ENCODE results near the gene TSPAN14.

TSPAN14 gene

DNA sequence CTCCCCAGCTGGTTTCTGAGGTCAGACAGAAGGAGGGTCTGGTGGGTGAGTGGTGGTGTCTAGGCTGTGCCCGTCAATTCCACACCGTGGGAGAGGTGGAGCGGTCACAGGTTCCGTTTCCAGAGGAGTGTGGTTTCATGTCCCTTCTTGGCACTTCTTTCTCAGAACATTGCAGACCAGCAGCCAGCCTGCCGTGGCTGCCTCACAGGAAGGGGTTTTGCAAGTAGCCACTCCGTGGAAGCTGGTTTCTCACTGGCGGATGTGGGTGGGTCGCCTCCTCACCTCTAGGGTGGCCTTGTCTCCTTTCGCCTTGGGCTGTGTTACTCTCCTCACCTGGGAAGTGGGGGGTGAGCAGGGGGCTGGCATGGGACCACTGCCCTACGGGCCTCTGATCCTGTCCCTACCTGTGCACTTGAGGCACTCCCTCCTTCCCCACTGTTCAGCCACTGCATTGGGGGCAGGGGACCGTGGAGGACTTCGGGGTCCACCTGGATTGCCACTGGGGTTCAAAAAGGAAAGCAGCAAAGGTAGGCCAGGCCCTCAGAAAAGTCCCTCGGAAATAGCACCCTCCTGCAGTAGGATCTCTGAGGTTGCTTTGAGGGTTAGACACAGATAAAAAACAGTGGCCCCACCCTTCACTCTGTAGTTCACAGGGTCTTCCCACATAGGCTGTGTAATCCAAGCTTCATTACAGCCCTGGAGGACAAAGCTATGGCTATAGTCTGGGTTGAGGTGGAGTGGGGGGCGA lies 33.9 kb downstream of the TSPAN14 start:
- DNase-seq (ENCODE audit: low spot score) = peak; percentile 69

DNA sequence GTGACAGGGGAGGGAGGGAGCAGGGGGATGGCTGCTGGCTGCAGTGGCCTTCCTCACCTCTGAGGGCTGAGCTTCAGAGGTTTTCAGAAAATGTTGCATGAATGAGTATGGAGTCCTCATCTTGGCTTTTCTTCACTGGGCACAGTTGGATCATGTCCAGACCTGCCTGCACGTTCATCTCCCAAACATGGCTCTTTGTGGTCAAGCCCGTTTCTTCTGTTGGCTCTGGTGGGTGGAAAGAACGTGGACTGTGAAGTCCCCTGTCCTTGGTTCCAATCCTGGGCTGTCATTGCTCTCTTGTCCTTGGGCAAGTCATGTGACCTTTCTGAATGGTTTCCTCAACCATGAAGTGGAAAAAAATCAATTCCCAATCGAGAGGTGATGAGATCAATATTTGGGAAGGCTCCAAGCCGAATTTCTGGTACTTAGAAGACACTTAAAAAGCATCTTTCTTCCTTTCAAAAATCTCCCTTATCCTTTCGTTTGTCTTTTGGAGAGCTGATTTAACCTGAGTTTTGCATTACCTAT lies 34.5 kb downstream of the TSPAN14 start:
- no peak for DNase-seq (ENCODE audit: low spot score)

DNA sequence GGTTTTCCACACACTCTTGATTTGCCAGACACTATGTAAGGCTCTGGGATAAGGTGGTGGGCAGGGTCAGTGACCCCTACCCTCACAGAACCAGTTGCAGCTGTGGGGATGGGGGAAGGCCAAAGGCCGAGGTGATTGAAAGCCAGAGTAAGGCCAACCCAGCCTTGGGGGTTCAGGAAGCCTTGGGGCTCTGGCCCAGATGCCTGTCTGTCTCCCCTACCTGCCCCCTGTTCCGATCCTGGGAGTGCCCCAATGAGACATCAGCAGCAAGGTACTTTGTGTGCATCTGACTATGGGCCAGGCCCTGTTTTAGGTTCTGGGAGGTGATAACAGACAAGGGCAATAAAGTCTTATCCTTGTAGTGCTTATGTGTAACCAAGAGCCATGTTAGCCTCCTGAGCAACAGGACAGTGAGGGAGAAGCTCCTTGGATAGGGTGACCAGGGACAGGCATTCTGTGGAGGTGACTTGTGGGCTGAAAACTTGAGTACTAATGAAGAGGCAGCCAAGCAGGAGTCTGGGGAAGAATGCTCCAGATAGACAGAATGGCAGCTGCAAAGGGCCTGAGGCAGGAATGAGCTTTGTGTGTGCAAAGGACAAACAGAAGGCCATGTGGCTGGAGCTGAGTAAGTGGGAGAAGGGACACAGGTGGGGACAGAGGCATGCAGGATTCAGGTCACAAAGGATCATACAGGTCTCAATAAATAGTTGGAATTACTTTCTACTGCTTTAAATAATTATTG lies 35.4 kb downstream of the TSPAN14 start:
- DNase-seq (ENCODE audit: low spot score) = no peak

DNA sequence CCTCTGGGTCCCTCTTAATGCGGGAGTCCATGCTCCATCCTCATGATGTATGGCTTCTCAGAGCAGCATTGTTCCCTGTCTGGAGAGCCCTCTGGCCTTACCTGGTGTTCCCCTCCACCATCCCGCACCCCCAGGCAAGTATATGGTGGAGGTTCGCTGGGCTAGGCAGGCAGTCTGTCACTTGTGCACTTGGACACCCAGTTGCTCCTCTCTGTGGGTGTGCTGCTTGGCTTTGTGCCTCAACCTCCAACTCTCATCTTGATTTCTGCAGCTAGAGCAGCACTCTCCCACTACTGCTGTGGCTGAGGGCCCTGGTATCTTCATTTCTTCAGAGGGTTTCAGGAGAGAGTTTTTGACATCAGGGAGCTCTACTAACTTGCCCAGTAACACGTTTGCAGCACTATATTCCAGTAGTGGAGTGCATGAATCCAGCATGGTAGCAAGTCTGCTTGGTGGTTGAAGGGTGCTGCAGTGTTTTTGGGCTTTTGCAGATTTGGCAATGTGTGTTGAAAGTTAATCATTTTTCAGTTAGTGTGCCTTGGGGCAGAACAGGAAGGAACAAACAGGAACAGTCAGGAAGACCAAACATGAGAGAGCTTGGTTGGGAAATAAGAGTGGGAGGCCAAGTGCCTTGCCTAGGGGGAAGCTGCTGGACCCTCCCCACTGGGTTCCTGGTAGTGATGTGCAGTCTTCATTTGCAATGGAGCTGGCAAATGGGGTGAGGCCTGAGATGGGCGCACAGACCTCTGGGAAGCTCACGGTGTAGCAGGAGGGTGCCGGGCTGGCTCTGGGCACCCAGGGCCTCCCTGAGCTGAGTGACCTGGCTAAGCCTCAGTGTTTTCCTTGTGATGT lies 37.4 kb downstream of the TSPAN14 start:
- no peak for DNase-seq (ENCODE audit: low spot score)

DNA sequence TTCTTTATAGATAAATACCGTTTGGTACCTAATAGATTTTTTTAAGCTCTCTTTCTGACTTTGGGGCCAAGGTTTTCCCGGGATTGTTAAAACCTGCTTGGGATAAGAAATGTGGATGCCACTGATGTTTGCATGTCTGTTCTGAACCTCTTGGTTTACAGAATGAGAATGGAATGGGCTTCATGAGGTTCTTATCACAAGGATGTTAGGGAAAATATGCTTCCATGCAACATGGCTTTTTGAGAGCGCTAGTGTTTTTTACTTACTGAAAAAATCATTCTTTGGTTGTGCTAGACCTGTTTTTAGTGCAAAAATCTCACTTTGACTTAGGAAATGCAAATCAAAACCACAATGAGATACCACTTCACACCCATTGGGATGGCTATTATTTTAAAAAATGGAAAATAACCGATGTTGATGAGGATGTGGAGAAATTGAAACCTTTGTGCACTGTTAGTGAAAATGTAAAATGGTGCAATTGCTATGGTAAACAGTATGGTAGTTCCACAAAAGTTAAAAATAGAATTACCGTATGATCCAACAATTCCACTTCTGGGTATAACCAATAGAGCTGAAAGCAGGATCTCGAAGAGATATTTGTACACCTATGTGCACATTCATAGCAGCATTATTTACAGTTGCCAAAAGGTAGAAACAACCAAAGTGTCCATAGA lies 38.9 kb downstream of the TSPAN14 start:
- DNase-seq (ENCODE audit: low spot score) = no peak

DNA sequence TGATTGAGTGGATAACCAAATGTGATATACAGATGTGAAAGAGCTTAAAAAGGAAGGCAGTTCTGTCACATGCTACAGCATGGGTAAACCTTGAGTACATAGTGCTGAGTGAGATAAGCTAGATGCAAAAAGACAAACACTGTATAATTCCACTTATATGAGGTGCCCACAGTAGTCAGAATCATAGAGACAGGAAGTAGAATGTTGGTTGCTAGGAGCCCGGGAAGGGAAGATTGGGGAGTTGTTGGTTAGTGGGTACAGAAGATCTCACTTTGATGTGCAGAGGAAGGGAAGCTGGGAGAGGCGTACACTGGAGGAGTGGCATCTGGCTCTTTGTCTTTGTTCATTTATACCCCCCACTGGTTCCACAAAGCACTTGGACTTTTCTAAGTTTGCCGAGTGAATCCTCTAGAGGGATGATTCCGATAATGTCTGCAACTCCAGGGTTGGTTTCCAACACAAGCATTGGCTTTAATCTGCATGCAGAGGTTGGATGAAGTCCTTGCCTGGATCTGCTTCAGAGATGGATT lies 39.5 kb downstream of the TSPAN14 start:
- no peak for DNase-seq (ENCODE audit: low spot score)

DNA sequence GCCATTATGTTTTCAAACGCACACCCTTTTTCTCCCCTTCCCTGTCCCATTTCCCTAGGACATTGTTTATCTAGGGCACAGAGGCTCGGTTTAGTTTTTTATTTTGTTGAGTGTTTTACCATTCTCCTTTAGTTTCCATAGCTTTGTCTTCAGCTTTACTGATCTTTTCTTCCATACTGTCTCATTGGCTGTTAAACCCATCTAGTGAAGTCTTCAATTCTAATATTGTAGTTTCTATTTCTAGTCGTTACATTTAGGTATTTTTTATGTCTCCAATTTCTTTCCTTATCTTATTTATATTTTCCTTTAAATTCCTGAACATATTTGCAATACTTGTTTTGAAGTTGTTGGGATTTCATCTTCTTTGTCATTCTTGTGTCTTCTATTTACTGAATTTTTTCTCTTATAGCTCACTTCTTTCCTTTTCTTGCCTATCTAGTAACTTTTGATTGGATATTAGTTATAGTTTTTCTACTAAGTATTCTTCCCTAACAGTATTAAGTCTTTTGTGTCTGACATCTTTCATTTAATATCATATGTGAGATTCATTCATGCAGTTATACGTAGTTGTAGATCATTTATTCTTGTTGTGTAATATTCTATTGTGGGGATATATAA lies 42.6 kb downstream of the TSPAN14 start:
- DNase-seq (ENCODE audit: low spot score) = no peak

DNA sequence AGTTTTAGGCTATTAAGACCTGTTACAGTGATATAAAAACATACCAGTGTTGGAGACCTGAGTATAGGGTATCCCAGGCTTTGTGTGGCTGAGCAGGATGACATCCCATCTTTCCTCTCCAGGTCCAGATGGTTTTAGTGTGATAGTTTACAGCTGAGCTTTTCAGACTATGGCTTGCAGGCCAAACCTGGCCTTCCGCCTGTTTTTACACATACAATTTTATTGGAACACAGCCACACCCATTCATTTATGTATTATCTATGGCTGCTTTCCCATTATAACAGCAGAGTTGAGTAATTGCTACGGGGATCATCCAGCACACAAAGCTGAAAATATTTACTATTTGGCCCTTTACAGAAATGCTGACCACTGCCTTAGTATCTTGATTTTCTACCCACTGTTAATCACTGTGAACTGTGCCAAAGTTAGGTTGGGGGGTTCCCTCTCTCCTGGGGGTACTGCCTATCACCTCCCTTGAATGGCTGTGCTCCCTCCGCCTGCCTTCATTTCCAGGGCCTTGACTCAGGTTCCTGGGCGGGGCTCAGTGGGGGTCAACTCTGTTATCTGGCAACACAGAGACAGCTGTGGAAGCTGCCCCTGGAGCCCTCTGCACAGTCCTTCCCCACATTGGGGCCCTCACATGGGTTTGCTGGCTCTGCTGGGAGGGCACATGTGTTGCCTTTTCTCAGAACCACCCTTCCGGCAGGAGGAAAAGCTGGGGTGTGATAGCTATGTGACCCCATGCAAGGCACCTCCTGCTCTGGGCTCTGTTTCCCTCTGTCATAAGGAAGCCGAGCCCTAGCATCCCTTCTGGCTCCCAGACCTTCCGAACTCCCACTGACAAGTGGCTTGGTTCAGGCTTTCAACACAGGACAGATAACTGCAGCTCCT lies 43.3 kb downstream of the TSPAN14 start:
- peak; percentile 34 for DNase-seq (ENCODE audit: low spot score)

DNA sequence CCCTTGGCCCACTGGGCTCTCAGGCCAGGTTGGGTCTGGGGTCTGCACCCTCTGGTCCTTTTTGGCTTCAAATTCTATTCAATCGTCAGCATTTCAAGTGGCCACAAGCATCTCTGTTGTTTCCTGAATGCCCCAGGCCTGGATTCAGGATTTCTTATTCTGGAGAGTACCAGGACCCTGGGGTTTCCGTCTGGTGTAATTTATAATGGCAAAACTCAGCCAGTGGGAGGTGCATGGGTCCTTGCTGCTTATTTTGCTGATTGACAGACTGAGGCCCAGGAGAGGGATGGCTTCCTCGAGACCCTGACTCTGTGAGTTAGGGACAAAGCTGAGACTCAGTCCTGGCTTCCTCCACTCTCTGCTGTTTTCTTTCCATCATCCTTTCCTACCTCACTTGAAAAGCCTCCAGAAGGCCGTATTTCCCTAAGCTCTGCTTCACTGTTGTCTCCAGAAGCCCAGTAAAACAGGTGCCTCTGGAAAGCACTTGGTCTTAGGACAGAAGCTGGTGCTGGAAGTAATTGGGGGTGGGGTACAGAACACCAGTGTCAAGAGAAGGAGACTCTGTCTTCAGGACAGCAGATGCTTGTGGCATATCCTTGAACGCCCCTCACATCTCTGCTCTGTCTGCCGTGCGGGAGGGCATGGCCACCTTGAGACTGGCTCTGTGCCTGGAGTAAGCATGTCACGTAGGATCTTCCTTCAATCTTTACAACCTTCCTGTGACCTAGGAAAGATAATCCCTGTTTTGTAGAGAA lies 44.1 kb downstream of the TSPAN14 start:
- DNase-seq (ENCODE audit: low spot score) = no peak

DNA sequence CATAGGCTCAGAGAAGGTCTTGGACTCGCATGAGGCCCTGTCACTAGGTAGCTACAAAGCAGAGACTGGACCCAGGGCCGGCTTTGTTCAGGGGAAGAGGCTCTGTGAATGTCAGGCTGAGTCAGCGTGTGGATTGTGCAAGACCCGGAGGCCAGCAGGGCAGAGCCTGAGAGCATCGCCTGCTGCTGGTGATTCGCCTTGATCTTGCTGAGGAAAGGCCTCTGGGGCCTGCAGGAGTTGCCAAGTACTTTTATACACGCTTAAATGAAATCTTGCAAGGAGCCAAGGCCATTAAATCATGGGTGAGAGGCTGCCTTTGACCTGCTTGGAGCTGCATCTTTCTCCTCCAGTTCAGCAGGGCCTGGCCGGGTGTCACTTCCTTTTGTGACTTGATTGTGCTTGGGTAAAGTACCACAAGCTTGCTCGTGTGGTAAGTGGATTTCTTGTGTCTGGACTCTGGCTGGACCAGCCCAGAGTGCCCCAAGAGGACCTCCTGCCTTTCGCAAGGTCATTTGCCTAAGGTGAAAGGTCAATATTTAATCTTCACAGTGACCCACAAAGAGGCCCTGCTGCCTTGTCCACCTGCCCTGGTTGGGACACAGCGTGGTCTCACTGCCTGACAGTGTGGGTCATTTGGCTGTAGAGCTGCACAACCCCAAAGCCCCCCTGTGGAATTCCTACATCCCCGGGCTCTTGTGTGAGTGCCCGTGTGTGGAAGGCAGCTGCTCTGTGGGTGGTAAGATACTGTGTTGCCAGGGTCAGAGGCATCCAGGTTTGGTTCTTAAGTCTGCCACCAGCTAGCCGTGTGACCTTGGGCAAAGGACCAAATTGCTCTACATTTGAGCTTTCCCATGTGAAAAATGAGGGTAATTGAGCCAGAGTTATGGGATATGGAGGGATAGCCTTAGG lies 45.0 kb downstream of the TSPAN14 start:
- DNase-seq (ENCODE audit: low spot score) = peak; percentile 87

DNA sequence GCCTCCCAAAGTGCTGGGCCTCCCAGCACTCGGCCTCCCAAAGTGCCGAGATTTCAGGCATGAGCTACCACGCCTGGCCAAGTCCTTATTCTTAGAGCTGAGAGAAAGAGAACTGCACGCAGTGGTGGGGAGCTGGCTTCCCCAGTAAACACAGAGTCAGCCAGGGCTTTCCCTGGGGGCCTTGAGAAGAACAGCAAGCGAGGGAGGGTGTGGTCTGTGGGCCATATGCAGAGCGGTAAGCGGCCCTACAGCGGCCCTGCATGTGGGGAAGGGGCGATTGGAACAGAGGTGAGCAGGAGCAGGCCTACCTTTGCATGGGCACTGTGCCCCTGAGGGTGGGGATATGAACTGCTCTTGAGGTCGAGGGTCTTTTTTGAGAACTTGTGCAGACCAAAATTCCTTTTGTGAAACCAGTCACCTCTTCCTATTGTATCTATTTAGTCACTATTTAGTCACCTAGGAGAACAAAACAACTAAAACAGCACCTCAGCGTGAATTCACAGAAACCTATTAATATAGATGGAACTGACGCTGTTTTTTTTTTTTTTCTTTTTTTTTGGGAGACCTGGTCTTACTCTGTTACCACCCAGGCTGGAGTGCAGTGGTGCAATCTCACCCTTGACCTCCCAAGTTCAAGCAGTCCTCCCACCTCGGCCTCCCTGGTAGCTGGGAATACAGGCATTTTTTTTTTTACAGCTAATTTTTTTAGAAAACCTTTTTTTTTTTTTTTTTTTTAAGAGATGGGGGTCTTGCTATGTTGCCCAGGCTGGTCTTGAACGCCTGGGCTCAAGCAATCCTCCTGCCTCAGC lies 46.7 kb downstream of the TSPAN14 start:
- DNase-seq (ENCODE audit: low spot score) = no peak

DNA sequence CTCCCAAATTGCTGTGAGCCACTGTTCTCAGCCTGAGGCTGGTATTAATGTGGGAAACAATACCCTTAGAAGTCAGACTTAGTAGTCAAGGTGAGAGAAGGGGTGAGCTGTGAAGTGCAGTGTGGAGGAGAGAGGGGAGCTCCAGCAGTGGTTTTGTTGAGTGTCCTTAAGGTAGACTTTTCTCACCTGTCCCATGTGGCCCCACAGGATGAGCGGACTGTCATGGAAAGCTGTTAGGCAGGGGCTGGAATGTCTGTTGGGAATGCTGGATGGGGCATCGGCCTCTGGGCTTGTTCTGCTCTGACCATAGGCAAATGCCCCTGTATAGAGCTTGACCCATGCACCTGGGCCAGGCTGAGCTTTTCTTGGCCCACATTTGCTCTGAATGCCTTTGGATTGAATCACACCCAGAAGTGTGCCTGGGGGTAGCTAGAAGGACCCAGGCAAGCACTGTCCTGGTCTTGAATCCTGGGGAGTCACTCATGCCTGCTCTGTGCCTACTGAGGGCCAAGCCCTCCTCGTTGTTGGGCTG lies 47.3 kb downstream of the TSPAN14 start:
- no peak for DNase-seq (ENCODE audit: low spot score)

DNA sequence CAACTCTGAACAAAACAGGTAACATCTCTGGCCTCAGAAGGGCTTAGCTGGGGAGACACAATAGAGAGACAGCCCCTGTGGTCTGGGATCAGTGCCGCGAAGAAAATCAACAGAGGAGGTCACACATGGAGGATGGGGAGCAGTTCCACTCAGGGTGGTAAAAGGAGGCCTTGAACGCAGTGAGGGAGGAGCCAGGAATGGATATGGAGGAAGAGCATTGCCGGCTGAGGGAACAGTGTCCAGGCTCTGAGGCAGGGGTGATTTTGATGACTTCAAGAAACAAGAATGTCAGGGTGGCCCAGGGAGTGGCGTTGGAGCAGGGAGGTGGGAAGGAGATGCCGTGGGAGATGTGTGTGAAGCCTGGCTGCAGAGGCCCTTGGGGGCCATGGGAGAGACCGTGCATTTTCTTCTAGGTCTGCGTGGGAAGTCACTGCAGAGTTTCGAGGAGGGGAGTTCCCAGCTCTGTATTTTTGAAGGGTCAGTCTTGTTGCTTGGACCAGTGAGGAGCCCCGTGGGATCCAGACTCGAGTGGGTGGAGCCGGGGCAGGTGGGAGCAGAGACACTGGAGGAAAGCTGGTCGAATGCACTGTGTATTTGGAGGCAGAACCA lies 47.9 kb downstream of the TSPAN14 start:
- DNase-seq (ENCODE audit: low spot score) = no peak

DNA sequence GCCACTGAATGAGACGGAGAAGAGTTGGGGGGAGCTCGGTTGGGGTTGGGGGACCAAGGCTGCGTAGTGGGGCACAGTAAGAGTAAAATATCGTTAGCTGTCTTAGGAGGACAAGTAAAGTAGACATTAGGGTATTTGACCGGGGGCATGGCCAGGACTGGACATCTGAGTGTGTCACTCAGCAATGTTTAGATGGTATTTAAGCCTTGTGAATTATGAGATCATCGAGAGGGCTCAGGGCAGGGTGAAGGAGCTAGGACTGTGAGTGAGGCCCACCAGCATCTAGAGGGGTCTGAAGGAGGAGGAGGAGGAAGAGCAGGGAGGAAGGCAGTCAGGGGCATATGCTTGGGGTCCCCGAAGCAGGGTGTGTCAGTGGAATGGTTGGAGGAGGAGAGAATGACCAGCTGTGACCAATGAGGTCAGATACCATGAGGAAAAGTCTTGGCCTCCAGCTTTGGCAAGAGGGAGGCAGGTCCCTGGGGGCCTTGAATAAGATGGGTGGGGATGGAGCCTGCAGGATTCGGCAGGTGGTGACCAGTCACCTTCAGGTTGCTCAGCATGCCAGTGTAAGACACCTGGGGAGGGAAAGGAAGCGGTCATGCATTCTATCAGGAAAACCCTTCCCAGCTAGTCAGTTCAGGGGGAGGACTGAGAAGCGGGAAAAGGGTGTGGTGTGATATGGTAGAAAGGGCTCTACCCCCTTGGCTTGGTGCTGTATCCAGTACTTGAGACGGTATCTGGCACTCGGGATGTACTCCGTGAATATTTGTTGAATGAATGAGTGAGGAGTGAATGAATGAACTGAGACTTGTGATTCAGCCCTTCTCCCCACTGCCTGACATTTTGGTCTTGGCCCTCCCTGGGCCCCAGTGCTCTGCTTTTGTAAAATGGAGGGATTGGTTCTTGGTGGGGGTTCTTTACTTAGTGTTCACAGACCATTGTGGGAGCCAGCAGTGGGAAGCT lies 48.8 kb downstream of the TSPAN14 start:
- DNase-seq (ENCODE audit: low spot score) = no peak

DNA sequence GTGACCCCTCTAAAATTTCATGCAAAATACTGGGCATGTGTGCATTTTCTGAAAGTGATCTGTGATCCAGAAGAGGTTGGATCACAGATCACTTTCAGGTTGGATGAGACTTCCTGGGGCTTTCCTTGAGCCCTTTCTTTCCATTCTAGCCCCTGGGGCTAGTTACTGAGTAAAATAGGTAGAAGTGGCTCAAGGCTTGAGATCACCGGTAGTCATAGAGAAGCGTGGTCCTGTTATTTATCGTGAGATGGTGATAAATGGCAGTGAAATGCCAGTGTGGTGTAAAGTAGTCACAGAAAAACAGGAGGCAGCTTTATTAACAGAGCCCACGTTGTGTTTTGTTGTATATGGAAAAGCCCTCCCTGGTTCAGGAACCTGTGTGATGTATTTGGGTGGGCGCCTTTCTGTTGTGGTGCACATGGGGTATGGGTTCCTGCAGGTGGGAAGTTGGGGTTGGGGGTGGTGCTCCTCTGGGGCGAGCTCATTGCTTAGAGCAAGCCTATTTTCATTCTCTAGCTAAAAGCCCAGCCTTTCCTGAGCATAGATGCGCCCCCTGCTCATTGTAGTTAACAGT lies 49.6 kb downstream of the TSPAN14 start:
- no peak for DNase-seq (ENCODE audit: low spot score)

All from Ammon's horn (tissue), 1 donor.